Cardiac muscle cell (in vitro differentiated cells and primary cell): ENCODE data around the gene HIPK3. TPM values are rescaled to one million over a fixed set of nuclear protein-coding genes. Genes with fewer than 3 reads are reported as not detected.
"Not testable (repeated sequence)": the region's sequence is repeated elsewhere in the genome, so short reads cannot be mapped to it uniquely, and the experiment has no call there.

Source experiments
- DNase-seq, 2 donors: peaks; one replicate each; pipeline versions ENCODE4 v3.0.0 to v3.0.0-alpha.2; 2010 to 2017; ENCODE audit warnings: low read depth in 1 of 2, low spot score in 1 of 2
- H3K27ac ChIP-seq: fragments of 200-600 bp; sonication (generic); 2 replicates; pipeline ENCODE4 v1.5.1; 2016
- H3K27me3 ChIP-seq: fragments of 200-600 bp; sonication (generic); 2 replicates; pipeline ENCODE4 v1.6.0; 2016; ENCODE audit warnings: control low read depth
- H3K36me3 ChIP-seq: fragments of 200-600 bp; sonication (generic); 2 replicates; pipeline ENCODE4 v1.5.1; 2016; ENCODE audit warnings: control low read depth
- H3K4me1 ChIP-seq: fragments of 200-600 bp; sonication (generic); 2 replicates; pipeline ENCODE4 v1.8.1; 2017; ENCODE audit warnings: low read depth, mild to moderate bottlenecking, mixed run types
- H3K4me3 ChIP-seq: fragments of 200-600 bp; sonication (generic); 2 replicates; pipeline ENCODE4 v1.5.1; 2016; ENCODE audit warnings: mild to moderate bottlenecking
- H3K9me3 ChIP-seq: fragments of 200-600 bp; sonication (generic); 2 replicates; pipeline ENCODE4 v1.5.1; 2017; ENCODE audit warnings: low read depth, mild to moderate bottlenecking, control low read depth
- polyA plus RNA-seq: library from polyadenylated mRNA; unstranded; fragments of >200 nt; fragmentation: Nextera tagmentation; extraction: Ambion mirVana; gene quantifications from 2 replicates; pipeline ENCODE4 v1.2.1, GENCODE V29; 2016
- total RNA-seq: library from RNA; depleted of rRNA; stranded (reverse); fragments of >200 nt; gene quantifications from 2 replicates; pipeline ENCODE4 v1.2.3, GENCODE V29; 2016
- TF ChIP-seq, protein P1 (sequence below): IDR thresholded peaks from 2 replicates; pipeline ENCODE4 v1.5.1; 2012; ENCODE audit warnings: low read depth, mild to moderate bottlenecking, low read length

Gene HIPK3
- total and polyA plus RNA-seq, 2 experiments from 2014 or later: 56.6 to 179 TPM

DNA sequence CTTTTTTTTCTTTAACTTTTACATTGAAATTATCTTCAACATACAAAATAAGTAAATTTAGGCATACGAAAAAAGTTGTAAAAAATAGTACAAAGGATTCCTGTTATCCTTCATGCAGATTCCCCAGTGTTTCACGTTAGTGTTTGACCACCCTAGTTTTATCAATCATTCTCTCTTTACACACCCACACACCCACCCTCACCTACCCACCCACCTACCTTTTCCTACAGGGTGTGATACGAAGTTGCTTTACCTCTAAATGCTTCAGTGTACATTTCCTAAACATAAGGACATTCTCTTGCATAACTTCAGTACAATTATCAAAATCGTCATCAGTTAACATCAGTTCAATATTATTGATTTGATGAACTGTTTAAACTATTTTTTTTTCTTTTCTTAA is 37.0 kb downstream of the HIPK3 start:
- no peak overlapping the region for H3K4me3 ChIP-seq
- H3K27me3 ChIP-seq: no peaks in the 10 kb centered on the region
- H3K9me3 ChIP-seq: no peaks in the 10 kb centered on the region
- peak overlapping the region; percentile 98 for H3K27ac ChIP-seq
- DNase-seq: no peak
- peaks cover 15% of the 10 kb centered on the region for H3K36me3 ChIP-seq
- H3K4me1 ChIP-seq: peaks cover 53% of the 10 kb centered on the region
- TF ChIP-seq, protein P1, sequence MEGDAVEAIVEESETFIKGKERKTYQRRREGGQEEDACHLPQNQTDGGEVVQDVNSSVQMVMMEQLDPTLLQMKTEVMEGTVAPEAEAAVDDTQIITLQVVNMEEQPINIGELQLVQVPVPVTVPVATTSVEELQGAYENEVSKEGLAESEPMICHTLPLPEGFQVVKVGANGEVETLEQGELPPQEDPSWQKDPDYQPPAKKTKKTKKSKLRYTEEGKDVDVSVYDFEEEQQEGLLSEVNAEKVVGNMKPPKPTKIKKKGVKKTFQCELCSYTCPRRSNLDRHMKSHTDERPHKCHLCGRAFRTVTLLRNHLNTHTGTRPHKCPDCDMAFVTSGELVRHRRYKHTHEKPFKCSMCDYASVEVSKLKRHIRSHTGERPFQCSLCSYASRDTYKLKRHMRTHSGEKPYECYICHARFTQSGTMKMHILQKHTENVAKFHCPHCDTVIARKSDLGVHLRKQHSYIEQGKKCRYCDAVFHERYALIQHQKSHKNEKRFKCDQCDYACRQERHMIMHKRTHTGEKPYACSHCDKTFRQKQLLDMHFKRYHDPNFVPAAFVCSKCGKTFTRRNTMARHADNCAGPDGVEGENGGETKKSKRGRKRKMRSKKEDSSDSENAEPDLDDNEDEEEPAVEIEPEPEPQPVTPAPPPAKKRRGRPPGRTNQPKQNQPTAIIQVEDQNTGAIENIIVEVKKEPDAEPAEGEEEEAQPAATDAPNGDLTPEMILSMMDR: no peak

DNA sequence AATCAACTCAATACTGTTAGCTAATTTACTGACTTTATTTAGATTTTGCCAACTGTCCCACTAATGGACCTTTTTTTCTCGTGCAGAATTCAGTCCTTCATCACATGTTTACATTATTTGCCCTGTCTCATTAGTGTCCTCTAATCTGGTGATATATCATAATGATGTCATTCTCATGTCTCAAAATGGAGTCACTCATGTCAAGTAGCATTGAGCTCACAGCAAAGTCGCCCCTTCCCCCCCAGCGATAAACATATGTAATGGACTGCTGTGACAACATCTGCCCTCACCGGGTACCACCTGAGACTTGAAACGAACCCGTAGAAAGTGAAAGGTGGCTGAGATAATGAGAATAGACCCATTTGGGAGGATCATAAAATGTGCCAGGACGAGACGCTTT is 37.6 kb downstream of the HIPK3 start:
- DNase-seq: no peak
- peak overlapping the region; percentile 98 for H3K27ac ChIP-seq
- TF ChIP-seq, protein P1: no peak

DNA sequence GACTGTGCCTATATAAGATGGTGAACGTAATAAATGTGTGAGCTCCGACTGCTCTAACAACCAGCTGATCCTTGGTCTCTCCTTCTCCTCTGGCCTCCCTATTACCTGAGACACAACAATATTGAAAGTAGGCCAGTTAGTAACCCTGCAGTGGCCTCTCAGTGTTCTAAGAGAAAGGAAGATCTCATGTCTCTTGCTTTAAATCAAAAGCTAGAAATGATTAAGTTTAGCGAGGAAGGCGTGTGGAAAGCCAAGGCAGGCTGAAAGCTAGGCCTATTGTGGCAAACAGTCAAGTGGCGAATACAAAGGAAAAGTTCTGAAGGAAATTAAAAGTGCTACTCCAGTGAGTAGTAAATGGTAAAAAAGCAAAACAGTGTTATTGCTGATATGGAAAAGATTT is 39.5 kb downstream of the HIPK3 start:
- Histone ChIP-seq H3K27me3 (no peaks in the 10 kb centered on the region), H3K27ac (peak overlapping the region; percentile 98), H3K9me3 (no peaks in the 10 kb centered on the region), H3K36me3 (peaks cover 11% of the 10 kb centered on the region), H3K4me3 (no peak overlapping the region), H3K4me1 (peaks cover 34% of the 10 kb centered on the region)
- DNase-seq: no peak
- TF ChIP-seq, protein P1: no peak

More for the DNA sequence above, 37.6 kb downstream of the HIPK3 start:
- Histone ChIP-seq H3K9me3 (no peaks in the 10 kb centered on the region), H3K4me1 (peaks cover 47% of the 10 kb centered on the region), H3K27me3 (no peaks in the 10 kb centered on the region), H3K36me3 (peaks cover 15% of the 10 kb centered on the region), H3K4me3 (no peak overlapping the region)

DNA sequence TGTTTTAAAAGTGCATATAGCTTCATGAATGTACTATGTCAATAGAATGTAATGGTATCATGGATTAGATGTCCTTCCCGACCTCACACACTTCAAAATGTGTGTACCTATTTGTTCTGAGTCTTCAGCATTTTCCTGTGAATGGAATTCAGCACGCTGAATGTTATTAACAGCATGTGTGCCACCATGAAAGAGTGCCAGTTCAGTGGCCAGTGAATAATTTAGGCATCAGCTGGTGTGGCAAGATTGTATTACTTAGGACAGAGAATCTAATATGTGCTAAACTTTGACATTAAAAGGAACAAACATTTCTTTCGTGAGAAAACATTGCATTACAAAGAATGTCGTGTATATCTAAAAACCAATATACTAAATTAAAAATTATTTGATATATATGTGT is 46.4 kb downstream of the HIPK3 start:
- no peak overlapping the region for H3K4me3 ChIP-seq
- peak overlapping the region; percentile 34 for H3K27ac ChIP-seq
- no peaks in the 10 kb centered on the region for H3K9me3 ChIP-seq
- peaks cover 3% of the 10 kb centered on the region for H3K36me3 ChIP-seq
- no peak for DNase-seq
- peaks cover 19% of the 10 kb centered on the region for H3K4me1 ChIP-seq
- H3K27me3 ChIP-seq: no peaks in the 10 kb centered on the region
- TF ChIP-seq, protein P1: no peak

DNA sequence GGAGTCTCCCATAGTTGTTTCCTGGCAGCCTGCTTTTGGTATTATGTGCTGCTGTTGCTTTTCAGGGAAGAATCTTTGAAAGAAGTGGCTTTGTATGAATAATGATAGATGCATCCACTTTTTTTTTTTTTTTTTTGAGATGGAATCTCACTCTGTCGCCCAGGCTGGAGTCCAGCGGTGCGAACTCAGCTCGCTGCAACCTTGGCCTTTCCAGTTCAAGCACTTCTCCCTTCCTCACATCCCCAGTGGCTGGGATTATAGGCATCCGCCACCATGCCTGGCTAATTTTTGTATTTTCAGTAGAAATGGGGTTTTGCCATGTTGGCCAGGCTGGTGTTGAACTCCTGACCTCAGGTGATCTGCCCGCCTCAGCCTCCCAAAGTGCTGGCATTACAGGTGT is 49.6 kb downstream of the HIPK3 start:
- not testable (repeated sequence) for H3K36me3 ChIP-seq, H3K4me3 ChIP-seq, DNase-seq, H3K27me3 ChIP-seq, H3K27ac ChIP-seq, H3K9me3 ChIP-seq
- peaks cover 24% of the 10 kb centered on the region for H3K4me1 ChIP-seq

DNA sequence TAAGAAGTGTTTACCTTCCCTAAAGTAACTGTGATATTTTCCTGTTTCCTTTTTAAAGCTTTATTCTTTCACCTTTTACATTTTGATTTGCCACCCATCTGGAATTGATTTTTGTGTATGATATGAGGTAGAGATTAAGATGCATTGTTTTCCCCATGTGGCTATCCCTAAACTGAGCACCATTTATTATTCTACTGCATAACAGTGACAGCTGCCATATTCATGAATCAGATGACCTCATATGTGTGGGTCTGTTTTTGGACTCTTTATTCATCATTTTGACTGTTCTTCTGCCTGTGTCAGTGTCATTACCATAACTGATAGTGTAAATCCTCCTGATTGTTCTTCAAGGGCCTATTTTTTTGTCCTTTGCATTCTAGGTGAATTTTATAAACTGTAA is 50.8 kb downstream of the HIPK3 start:
- TF ChIP-seq, protein P1: no peak
- Histone ChIP-seq H3K4me3 (no peak overlapping the region), H3K36me3 (no peaks in the 10 kb centered on the region), H3K27ac (no peak overlapping the region), H3K9me3 (no peaks in the 10 kb centered on the region), H3K4me1 (peaks cover 31% of the 10 kb centered on the region), H3K27me3 (no peaks in the 10 kb centered on the region)
- DNase-seq: no peak
